COLO668 (cell line): ENCODE measurements around the gene FAT2.

ENCODE experiments used
- DNase-seq: peaks from one replicate; lab custom pipeline; 2025; ENCODE audit not compliant: unreplicated experiment; lab: John Stamatoyannopoulos, UW

The FAT2 gene

GRCh38 chr5:151591144-151591819, at the start of gene FAT2:
FAT2 (minus strand) TSS chr5:151591331; CDS start chr5:151568931, 22,400 bp downstream.
- no peak for DNase-seq

DNA sequence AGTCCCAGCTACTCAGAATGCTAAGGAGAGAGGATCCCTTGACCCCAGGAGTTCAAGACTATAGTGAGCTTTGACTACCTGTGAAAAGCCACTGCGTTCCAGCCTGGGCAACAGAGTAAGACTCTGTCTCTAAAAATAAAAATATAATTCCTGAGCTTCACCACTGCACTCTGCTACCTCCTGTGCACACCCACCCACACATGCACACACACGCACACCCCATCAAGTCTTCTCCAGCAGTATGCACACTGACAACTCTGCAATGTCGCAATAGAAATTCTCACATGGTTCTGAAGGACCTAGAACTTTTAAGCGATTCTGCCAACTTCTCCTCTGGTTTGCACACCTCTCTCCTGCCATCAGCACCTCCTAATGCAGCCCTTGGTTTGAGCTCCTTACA, 47.5 kb upstream of the FAT2 start:
- no peak for DNase-seq

DNA sequence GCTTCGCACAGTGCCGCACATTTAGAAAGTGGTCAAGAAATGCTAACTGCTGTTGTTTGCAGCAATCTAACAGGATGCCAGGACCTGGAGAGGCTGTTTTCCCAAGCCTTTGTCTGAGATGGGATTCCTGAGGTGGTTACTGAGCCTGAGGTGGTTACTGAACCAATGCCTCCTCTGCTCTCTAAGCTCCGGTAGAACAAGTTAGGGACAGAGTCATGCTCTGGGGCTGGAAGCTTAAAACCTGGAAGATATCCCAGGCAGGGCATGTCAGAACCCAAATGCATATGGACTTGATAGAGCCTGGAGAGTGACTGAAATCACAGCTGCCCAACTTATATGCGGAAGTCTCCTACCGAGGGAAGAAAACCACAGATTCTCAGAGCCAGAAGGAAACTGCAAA, 46.5 kb upstream of the FAT2 start:
- no peak for DNase-seq

- no peak for DNase-seq
Measured at GRCh38 chr5:151633892-151634291, 42.8 kb upstream of the FAT2 start.

DNA sequence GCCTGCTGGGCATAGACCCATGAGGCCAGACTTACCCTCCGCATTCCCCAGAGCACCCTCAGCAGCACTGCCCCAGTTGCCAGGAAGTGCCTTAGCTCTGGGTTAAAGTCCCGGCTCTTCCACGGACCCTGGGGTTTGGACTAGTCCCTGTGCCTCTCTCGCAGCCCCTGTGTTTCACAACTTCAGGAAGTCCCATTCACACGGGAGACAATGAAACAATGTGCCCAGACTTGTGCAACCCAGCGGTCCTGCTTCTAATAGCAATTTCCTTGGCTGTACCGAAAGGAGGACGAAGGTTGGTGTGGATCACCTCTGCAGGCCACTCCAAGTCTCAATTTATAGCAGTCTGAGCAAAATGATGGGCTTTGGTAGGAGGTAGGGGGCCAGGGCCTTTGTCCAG, 41.8 kb upstream of the FAT2 start:
- DNase-seq = no peak

DNA sequence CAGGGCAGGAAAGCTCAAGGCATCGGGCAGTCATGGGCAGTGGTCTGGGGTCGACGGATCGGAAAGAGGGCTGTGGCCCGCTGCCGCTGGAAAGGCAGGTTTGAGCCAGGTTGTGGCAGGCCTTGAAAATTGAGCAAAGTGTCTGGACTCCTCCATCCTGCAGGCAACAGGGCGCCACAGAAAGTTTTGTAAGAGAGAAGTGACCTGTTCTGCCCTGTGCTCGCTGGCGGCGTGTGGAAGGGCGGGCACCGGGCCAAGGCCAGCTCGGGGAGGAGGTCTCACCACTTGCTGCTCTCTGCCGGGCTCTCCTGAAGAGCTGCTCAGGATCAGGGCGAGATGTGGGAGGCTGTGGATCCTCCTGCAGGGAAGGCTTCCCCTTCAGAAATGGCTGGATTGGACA, 41.4 kb upstream of the FAT2 start:
- no peak for DNase-seq

GRCh38 chr5:151631941-151632340, 40.8 kb upstream of the FAT2 start:
- no peak for DNase-seq

DNA sequence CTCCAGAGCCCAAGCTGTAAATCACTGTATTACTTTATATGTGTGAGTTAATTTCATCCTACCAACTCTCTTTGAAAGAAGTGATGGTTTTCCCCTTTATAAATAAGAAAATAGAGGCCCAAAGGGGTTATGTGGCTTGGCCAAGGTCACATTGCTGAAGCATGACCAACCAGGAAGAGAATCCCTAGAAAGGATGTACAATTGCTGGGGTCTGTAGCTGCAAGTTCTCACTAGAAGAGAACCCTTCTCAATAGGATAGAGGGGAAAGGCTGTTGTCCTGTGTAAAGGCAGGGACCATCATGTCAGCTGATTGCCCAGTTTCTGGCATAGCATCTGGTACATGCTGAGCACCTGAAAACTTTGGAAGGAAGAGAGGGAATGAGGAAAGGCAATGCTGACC, 39.0 kb upstream of the FAT2 start:
- DNase-seq = no peak

DNA sequence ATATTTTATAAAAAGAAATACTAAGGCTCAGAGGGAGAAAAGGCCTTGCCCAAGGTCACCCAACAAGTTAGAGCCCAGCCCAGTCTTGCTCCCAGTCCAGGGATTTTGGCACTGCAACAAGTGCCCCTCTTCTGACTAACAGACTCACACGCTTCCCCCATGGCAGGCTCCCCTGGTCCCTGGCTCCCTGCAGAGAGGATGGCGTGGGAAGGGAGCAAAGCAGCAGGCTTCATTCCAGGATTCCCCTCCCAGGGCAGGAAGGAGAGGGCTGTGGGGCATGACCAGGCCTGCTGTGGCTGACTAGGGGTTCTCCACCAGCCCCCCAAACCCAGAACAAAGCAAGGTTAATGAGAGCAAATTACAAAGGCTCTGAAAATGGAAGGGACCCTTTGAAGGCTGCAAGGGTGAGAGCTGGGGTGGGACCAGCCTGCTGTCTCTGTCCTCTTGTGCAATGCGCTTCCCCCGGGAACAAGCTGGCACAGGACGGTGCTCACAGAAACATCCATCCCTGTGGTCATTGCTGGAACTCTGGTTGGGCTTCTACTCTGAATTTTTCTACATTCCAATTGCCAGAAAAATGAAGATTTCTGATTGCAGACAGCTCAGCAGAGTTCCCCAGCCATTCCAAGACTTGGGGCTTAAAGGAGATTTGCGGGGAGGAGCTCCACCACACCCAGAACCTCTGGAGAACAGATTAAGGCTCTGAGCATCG, 37.1 kb upstream of the FAT2 start:
- DNase-seq = no peak

DNA sequence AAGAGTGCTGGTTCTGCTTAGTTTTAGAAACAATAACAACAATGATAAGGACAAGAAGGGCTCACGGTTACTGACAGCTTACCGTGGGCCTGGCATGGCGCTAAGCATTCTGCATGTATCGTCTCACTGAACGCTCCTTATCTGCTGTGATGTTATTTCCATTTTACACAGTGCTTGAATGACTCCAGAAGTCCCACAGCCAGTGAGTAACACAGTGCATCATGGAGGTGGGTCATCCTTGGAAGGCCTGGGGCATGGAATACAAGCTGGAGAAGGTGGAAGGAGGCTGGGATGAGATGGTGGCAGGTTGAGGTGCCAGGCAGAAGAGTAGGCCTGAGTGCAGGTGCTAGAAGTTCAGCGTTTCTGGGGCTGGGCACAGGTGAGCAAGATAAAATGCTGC, 36.5 kb upstream of the FAT2 start:
- no peak for DNase-seq

GRCh38 chr5:151625285-151625684, 34.2 kb upstream of the FAT2 start:
- no peak for DNase-seq

GRCh38 chr5:151624476-151624875, 33.3 kb upstream of the FAT2 start:
- DNase-seq = no peak

GRCh38 chr5:151622367-151623088, 31.4 kb upstream of the FAT2 start:
- no peak for DNase-seq

DNA sequence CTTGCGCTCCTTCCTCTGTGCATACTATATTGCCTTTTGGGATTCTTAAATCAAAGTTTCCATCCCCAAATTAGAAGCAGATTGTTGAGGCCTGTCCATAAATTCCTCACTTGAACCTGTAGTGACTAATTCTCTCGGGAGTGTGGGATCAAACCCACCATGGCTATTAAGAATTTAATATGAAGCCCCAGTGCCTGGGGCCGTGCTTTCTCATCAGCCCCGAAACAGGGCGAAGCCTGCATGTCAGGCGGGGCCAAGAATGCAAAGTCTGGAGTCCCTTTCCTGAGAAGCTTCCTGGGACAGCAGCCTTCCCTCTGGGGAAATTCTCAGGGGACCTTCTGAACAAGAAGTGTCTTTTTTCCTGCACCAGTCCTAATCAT, 29.3 kb upstream of the FAT2 start:
- DNase-seq = no peak

DNA sequence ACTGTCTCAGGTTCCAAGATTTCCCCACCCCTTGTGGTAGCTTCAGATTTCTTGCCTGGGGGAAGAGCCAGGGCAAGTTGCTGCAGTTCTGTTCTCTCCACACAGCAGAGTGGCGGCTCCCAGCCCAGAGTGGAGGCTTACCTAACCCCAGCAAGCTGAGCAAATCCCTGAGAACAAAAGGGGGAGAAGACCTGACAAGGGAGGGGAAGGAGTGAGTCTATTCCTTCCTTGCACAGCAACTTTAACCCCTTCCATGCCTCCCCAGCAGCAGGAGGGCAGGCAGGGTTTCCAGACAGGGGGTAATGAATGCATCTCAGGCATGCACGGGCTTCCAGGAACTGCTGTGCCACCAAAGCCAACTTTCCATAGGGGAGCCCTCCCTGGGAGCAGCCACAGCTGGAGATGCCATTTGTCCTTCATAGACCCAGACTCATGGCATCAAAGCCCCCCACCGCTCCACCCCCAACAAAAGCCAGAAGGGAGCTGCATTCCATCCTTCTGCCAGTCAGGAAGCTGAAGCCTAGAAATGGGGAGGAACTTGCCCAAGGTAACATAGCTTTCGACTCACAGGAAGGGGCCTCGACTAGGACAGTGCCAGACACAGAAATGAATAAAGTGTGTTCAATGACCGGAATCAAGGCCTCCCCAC, 28.8 kb upstream of the FAT2 start:
- no peak for DNase-seq

- DNase-seq = no peak
Measured at GRCh38 chr5:151618907-151619306, 27.8 kb upstream of the FAT2 start.

DNA sequence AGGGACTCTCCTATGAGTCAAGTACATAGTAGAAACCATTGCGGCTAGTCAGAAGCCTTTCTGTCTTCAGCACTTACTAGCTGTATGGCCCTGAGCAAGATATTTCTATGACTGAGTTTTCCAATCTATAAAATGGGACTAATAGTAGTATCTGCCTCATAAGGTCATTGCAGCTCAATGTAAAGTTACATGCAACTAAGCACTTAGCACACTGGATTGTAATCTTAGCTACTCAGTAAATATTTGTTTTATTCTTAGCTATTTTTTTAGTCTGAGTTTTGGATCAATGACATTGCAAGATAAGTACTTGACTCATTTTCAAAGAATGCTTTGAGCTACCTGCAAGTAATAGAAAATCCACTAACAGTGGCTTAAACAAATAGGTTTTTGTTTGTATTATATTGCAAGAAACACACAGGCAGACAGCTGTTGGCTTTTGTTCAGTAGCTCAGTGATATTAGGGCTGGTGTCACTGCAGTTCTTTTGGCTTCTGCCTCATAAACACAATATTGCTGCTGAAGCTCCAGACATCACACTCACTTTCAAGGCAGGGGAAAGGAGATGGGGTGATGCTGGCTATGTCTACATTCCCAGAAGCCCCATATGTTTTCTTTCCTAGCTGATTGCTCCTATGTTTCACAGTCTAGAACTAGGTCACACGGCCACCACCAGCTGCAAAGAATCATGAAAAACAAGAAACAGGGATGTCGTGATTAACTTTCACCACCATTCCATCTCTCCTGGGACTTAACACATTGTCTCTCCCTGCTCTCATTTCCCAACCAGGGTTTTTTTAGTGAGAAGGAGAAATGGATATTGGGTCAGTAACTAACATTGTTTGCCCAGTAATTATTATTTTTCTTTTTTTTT, 26.9 kb upstream of the FAT2 start:
- no peak for DNase-seq

DNA sequence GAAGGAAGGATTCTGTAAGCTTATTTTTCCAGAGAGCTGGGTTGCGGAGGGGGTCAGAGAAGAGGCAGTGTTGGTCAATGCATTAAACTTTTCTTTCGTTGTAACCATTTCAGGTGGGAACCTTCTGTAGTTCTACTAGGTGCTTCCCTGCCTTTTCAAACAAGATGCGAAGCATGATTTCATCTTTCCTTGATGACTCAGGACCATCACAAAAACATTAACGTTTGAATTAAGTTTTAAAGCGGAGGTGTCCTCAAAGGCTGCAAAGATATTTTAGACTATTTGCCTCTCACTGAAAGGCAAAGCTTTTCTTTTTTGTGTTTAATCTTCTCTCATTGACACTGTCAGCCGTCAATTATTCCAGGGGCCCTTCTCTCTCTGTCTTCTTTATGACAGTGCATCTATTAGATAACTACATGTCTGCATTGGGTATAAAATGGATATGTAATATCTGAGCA, 26.3 kb upstream of the FAT2 start:
- no peak for DNase-seq

DNA sequence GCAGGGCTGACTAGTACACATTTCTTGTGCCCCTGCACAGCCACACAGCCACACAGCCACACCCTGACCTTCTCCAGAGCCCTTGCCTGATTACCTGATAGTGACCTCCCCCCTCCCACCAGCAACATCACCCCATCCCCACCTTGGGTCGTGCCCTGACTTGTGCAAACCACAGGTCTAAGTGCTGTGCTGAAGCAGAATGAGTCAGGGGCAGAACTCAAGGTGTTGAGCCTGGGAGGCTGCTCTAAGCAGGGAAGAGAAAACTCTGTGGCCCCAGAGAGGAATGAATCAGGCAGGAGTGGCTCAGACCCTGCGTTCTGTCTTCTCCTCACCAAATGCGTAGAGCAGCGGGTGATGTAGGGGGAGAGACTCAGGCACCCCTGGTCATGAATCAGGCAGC, 24.3 kb upstream of the FAT2 start:
- no peak for DNase-seq

DNA sequence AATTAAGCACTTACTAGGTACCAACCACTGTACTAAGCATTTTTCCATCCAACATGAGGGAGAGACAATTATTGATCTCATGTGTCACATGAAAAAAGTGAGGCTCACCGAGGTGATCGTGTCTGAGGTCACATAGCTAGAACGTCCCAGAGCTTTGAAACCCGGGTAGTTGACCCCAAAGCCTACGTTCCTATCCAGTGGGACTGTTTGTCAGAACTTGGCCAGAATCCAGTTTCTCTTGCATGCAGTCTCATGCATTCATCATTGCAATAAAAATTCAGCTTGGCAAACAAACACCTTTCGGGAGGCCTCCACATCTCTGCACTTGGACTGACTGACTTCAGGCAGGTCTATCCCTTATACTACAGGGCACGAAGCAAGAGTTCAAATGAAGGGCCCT, 23.4 kb upstream of the FAT2 start:
- DNase-seq = no peak
